Prostate gland (tissue), 2 donors: ENCODE data around the gene RNF157. TPM values are rescaled to one million over a fixed set of nuclear protein-coding genes. Genes with fewer than 3 reads are reported as not detected.
A peak's percentile ranks its signal among the peaks of the same experiment; 100 is the strongest.

Experiments used
- DNase-seq: peaks from one replicate; pipeline ENCODE4 v3.0.0-alpha.2; 2019; ENCODE audit warnings: low spot score
- H3K27ac ChIP-seq, 2 donors: fragments of 200-600 bp; sonication (generic); 2 replicates each; pipeline ENCODE4 v1.5.1; 2017 to 2019
- H3K27me3 ChIP-seq: fragments of 200-600 bp; sonication (generic); replicated peaks from 2 replicates; pipeline ENCODE4 v1.5.1; 2019; ENCODE audit not compliant: insufficient read depth
- H3K36me3 ChIP-seq, 2 donors: fragments of 200-600 bp; sonication (generic); 1 replicate in 1 of 2; 2 replicates in 1 of 2; pipeline versions ENCODE4 v1.5.1 to v1.8.1; 2017 to 2019
- H3K4me1 ChIP-seq: fragments of 200-600 bp; sonication (generic); replicated peaks from 2 replicates; pipeline ENCODE4 v1.5.1; 2019
- H3K4me3 ChIP-seq, 2 donors: fragments of 200-600 bp; sonication (generic); 2 replicates each; pipeline ENCODE4 v1.5.1; 2017 to 2019
- H3K9me3 ChIP-seq: fragments of 200-600 bp; sonication (generic); 2 replicates; pipeline ENCODE4 v1.5.1; 2017
- CTCF ChIP-seq, 4 experiments: fragments of 200-600 bp in 2 of 4; fragments of 450-650 bp in 2 of 4; sonication (generic) in 2 of 4; IDR thresholded peaks; 1 replicate in 3 of 4; 2 replicates in 1 of 4; pipeline ENCODE4 v1.5.1; 2016 to 2019; ENCODE audit warnings: antibody characterized with exemption in 4 of 4, mild to moderate bottlenecking in 2 of 4, moderate library complexity in 2 of 4
- POLR2A ChIP-seq: fragments of 450-650 bp; IDR thresholded peaks from one replicate; pipeline ENCODE4 v1.6.1; 2016; ENCODE audit warnings: antibody characterized with exemption, mild to moderate bottlenecking
- POLR2AphosphoS5 ChIP-seq: sonication (generic); formaldehyde crosslinking; IDR thresholded peaks from one replicate; pipeline ENCODE4 v1.6.1; 2017; ENCODE audit warnings: antibody characterized with exemption
- WGBS: methylation state at CpG from one replicate; pipeline ENCODE4 v1.1.5; 2018; 5-methylcytosine and 5-hydroxymethylcytosine counted together
- intact Hi-C: fragments of 100-400 bp; cut with DNase I; formaldehyde crosslinking; loops from one replicate; pipeline ENCODE4 v1.14.2; 2022
- microRNA-seq: library from miRNA; unstranded; fragments of <30 nt; microRNA quantifications from one replicate; pipeline ENCODE4, GENCODE V29; 2016
- small RNA-seq, 2 donors: library from RNA; depleted of rRNA; stranded (forward); fragments of <200 nt; gene quantifications; one replicate each; pipeline ENCODE3, GENCODE V24; 2016
- total RNA-seq, 2 donors: library from RNA; depleted of rRNA; stranded (reverse); fragments of >200 nt; gene quantifications; one replicate each; pipeline ENCODE4 v1.1.0, GENCODE V29; 2016

The RNF157 gene
- total RNA-seq, 2 donors from 2014 or later = 1.6 to 47.5 TPM

GRCh38 chr17:76097716-76098295, 142.5 kb downstream of the RNF157 start:
- intact Hi-C loops = no loop called here
- Histone ChIP-seq H3K27me3 (no peaks in the 10 kb centered on the region), H3K4me3 (no peak overlapping the region), H3K4me1 (peaks cover 6% of the 10 kb centered on the region), H3K9me3 (no peaks in the 10 kb centered on the region), H3K36me3 (peaks cover 17 to 33% of the 10 kb centered on the region in 2 donors), H3K27ac (no peak overlapping the region)
- no peak for TF ChIP-seq POLR2AphosphoS5
- TF ChIP-seq CTCF (IDR thresholded peaks at IDR 0.05) = no peak
- TF ChIP-seq POLR2A = no peak
- DNase-seq = no peak
- WGBS = 93% methylated on average over 19 of the region's 19 CpGs

- no peak for DNase-seq
- Histone ChIP-seq H3K9me3 (no peaks in the 10 kb centered on the region), H3K4me1 (no peaks in the 10 kb centered on the region), H3K27me3 (no peaks in the 10 kb centered on the region), H3K36me3 (peaks cover 17 to 33% of the 10 kb centered on the region in 2 donors), H3K27ac (no peak overlapping the region), H3K4me3 (no peak overlapping the region)
- intact Hi-C loops = no loop called here
- TF ChIP-seq CTCF (IDR thresholded peaks at IDR 0.05) = no peak
- no peak for TF ChIP-seq POLR2AphosphoS5
- no peak for TF ChIP-seq POLR2A
- 63% methylated on average over 13 of the region's 13 CpGs for WGBS
Observed at GRCh38 chr17:76095943-76096342, 144.3 kb downstream of the RNF157 start.

- Histone ChIP-seq H3K4me1 (no peaks in the 10 kb centered on the region), H3K27ac (no peak overlapping the region), H3K27me3 (no peaks in the 10 kb centered on the region), H3K36me3 (peaks cover 13 to 27% of the 10 kb centered on the region in 2 donors), H3K9me3 (no peaks in the 10 kb centered on the region), H3K4me3 (no peak overlapping the region)
- intact Hi-C loops = no loop called here
- no peak for DNase-seq
- 92% methylated on average over 11 of the region's 11 CpGs for WGBS
- TF ChIP-seq CTCF (IDR thresholded peaks at IDR 0.05) (no peak), POLR2A (no peak), POLR2AphosphoS5 (no peak)
Observed at GRCh38 chr17:76094046-76094445, 146.2 kb downstream of the RNF157 start.

GRCh38 chr17:76092526-76093413, 147.5 kb downstream of the RNF157 start:
- DNase-seq = no peak
- H3K4me1 ChIP-seq = no peaks in the 10 kb centered on the region
- intact Hi-C loops = no loop called here
- H3K36me3 ChIP-seq = peaks cover 21 to 36% of the 10 kb centered on the region in 2 donors
- 91% methylated on average over 20 of the region's 20 CpGs for WGBS
- TF ChIP-seq POLR2A (no peak), CTCF (IDR thresholded peaks at IDR 0.05) (no peak), POLR2AphosphoS5 (no peak)
- no peak overlapping the region for H3K4me3 ChIP-seq
- H3K27ac ChIP-seq = no peak overlapping the region
- no peaks in the 10 kb centered on the region for H3K9me3 ChIP-seq
- H3K27me3 ChIP-seq = no peaks in the 10 kb centered on the region

Small RNAs within 50 kb of the gene (microRNA-seq; reads per million reads assigned to microRNA genes)
- gene MIR6868 = 3.1 reads per million, percentile 36 among the genes with 10 or more reads in this experiment

Small RNAs within 50 kb of the gene (small RNA-seq; reads per million reads assigned to genes)
- gene ATP5MGP6 = 0 reads per million in 2 donors
- gene MIR6868 = 0.09 to 0.10 reads per million in 2 donors

Other genes starting within 250 kb of the RNF157 start
- 10 to 100 TPM; 16.9 to 17.2 TPM for gene CDK3, start 239.6 kb downstream of the RNF157 start, total RNA-seq
- 10 to 100 TPM; 23.0 to 29.1 TPM for gene EVPL, start 213.2 kb downstream of the RNF157 start, total RNA-seq
- 10 to 100 TPM; 33.5 to 51.2 TPM for gene SRP68, start 168.0 kb downstream of the RNF157 start, total RNA-seq
- gene GALR2, start 165.7 kb downstream of the RNF157 start, total RNA-seq = under 1 TPM in 1 of 2 donors, not detected in 1; 0.80 TPM
- gene ZACN, start 161.3 kb downstream of the RNF157 start, total RNA-seq = not detected
- gene EXOC7, start 136.7 kb downstream of the RNF157 start, total RNA-seq = 100 to 1,000 TPM; 136 to 159 TPM
- gene FOXJ1, start 99.2 kb downstream of the RNF157 start, total RNA-seq = 10 to 100 TPM in 1 of 2 donors, under 1 TPM in 1; 0.55 to 11.2 TPM
- 10 to 100 TPM; 19.4 to 19.7 TPM for gene UBALD2, start 24.9 kb upstream of the RNF157 start, total RNA-seq
- 1 to 10 TPM; 3.1 to 9.8 TPM for gene QRICH2, start 67.8 kb upstream of the RNF157 start, total RNA-seq
- gene PRPSAP1, start 113.4 kb upstream of the RNF157 start, total RNA-seq = 100 to 1,000 TPM in 1 of 2 donors, 10 to 100 TPM in 1; 51.5 to 115 TPM
- gene SPHK1, start 144.1 kb upstream of the RNF157 start, total RNA-seq = 10 to 100 TPM in 1 of 2 donors, 1 to 10 TPM in 1; 6.6 to 34.1 TPM
- 10 to 100 TPM; 19.9 to 39.8 TPM for gene UBE2O, start 212.7 kb upstream of the RNF157 start, total RNA-seq
- gene AANAT, start 227.1 kb upstream of the RNF157 start, total RNA-seq = not detected